ENCODE measurements around the gene FAM83D.

The FAM83D gene

GRCh38 chr20:38895098-38895949 is 30.9 kb upstream of the FAM83D start:
- Histone ChIP-seq H3K4me1 (ENCODE audit: control insufficient read depth, insufficient read depth, low read length) (peaks cover 12% of the 10 kb centered on the region), H3K9me3 (ENCODE audit: control insufficient read depth, low read length) (no peaks in the 10 kb centered on the region), H3K27ac (ENCODE audit: insufficient read depth, low read depth, low read length, poor library complexity, severe bottlenecking) (no peak overlapping the region), H3K36me3 (ENCODE audit: control insufficient read depth, insufficient read depth, low read length) (no peaks in the 10 kb centered on the region), H3K27me3 (ENCODE audit: control insufficient read depth, insufficient read depth, low read length, poor library complexity, severe bottlenecking) (peaks cover 6% of the 10 kb centered on the region), H3K4me3 (ENCODE audit: insufficient read depth, low read depth, low read length) (no peak overlapping the region)
- 87 to 91% methylated on average over 9 of the region's 9 CpGs for WGBS, 2 experiments

- Histone ChIP-seq H3K27ac (ENCODE audit: insufficient read depth, low read depth, low read length, poor library complexity, severe bottlenecking) (no peak overlapping the region), H3K9me3 (ENCODE audit: control insufficient read depth, low read length) (no peaks in the 10 kb centered on the region), H3K4me3 (ENCODE audit: insufficient read depth, low read depth, low read length) (no peak overlapping the region), H3K27me3 (ENCODE audit: control insufficient read depth, insufficient read depth, low read length, poor library complexity, severe bottlenecking) (peaks cover 6% of the 10 kb centered on the region), H3K36me3 (ENCODE audit: control insufficient read depth, insufficient read depth, low read length) (no peaks in the 10 kb centered on the region), H3K4me1 (ENCODE audit: control insufficient read depth, insufficient read depth, low read length) (peaks cover 12% of the 10 kb centered on the region)
These were observed 30.1 kb upstream of the FAM83D start for GRCh38 chr20:38896009-38896594.

- H3K4me1 ChIP-seq (ENCODE audit: control insufficient read depth, insufficient read depth, low read length) = peaks cover 12% of the 10 kb centered on the region
- WGBS, 2 experiments = 85 to 92% methylated on average over 4 of the region's 4 CpGs
These were observed 28.9 kb upstream of the FAM83D start for GRCh38 chr20:38897267-38897666.

GRCh38 chr20:38900606-38901005 is 25.6 kb upstream of the FAM83D start:
- Histone ChIP-seq H3K4me3 (ENCODE audit: insufficient read depth, low read depth, low read length) (no peak overlapping the region), H3K27ac (ENCODE audit: insufficient read depth, low read depth, low read length, poor library complexity, severe bottlenecking) (no peak overlapping the region), H3K27me3 (ENCODE audit: control insufficient read depth, insufficient read depth, low read length, poor library complexity, severe bottlenecking) (no peaks in the 10 kb centered on the region), H3K4me1 (ENCODE audit: control insufficient read depth, insufficient read depth, low read length) (no peaks in the 10 kb centered on the region), H3K36me3 (ENCODE audit: control insufficient read depth, insufficient read depth, low read length) (no peaks in the 10 kb centered on the region), H3K9me3 (ENCODE audit: control insufficient read depth, low read length) (no peaks in the 10 kb centered on the region)
- 91 to 96% methylated on average over 13 of the region's 13 CpGs for WGBS, 2 experiments

More at GRCh38 chr20:38897267-38897666, 28.9 kb upstream of the FAM83D start:
- Histone ChIP-seq H3K27me3 (ENCODE audit: control insufficient read depth, insufficient read depth, low read length, poor library complexity, severe bottlenecking) (peaks cover 6% of the 10 kb centered on the region), H3K4me3 (ENCODE audit: insufficient read depth, low read depth, low read length) (no peak overlapping the region), H3K36me3 (ENCODE audit: control insufficient read depth, insufficient read depth, low read length) (no peaks in the 10 kb centered on the region), H3K27ac (ENCODE audit: insufficient read depth, low read depth, low read length, poor library complexity, severe bottlenecking) (no peak overlapping the region), H3K9me3 (ENCODE audit: control insufficient read depth, low read length) (no peaks in the 10 kb centered on the region)

- 95% methylated on average over 8 of the region's 8 CpGs for WGBS, 2 experiments
- Histone ChIP-seq H3K4me1 (ENCODE audit: control insufficient read depth, insufficient read depth, low read length) (no peaks in the 10 kb centered on the region), H3K9me3 (ENCODE audit: control insufficient read depth, low read length) (no peaks in the 10 kb centered on the region), H3K36me3 (ENCODE audit: control insufficient read depth, insufficient read depth, low read length) (no peaks in the 10 kb centered on the region), H3K27me3 (ENCODE audit: control insufficient read depth, insufficient read depth, low read length, poor library complexity, severe bottlenecking) (no peaks in the 10 kb centered on the region), H3K27ac (ENCODE audit: insufficient read depth, low read depth, low read length, poor library complexity, severe bottlenecking) (no peak overlapping the region), H3K4me3 (ENCODE audit: insufficient read depth, low read depth, low read length) (no peak overlapping the region)
These were observed 23.6 kb upstream of the FAM83D start for GRCh38 chr20:38902601-38903000.

- H3K36me3 ChIP-seq (ENCODE audit: control insufficient read depth, insufficient read depth, low read length) = no peaks in the 10 kb centered on the region
These were observed 22.9 kb upstream of the FAM83D start for GRCh38 chr20:38903335-38903734.

GRCh38 chr20:38905375-38905774 is 20.8 kb upstream of the FAM83D start:
- Histone ChIP-seq H3K27ac (ENCODE audit: insufficient read depth, low read depth, low read length, poor library complexity, severe bottlenecking) (no peak overlapping the region), H3K4me3 (ENCODE audit: insufficient read depth, low read depth, low read length) (no peak overlapping the region), H3K36me3 (ENCODE audit: control insufficient read depth, insufficient read depth, low read length) (no peaks in the 10 kb centered on the region), H3K27me3 (ENCODE audit: control insufficient read depth, insufficient read depth, low read length, poor library complexity, severe bottlenecking) (no peaks in the 10 kb centered on the region), H3K9me3 (ENCODE audit: control insufficient read depth, low read length) (no peaks in the 10 kb centered on the region), H3K4me1 (ENCODE audit: control insufficient read depth, insufficient read depth, low read length) (no peaks in the 10 kb centered on the region)
- WGBS, 2 experiments = 96 to 100% methylated on average over 1 of the region's 1 CpG

More at GRCh38 chr20:38903335-38903734, 22.9 kb upstream of the FAM83D start:
- WGBS, 2 experiments = 50 to 52% methylated on average over 5 of the region's 5 CpGs
- Histone ChIP-seq H3K27me3 (ENCODE audit: control insufficient read depth, insufficient read depth, low read length, poor library complexity, severe bottlenecking) (no peaks in the 10 kb centered on the region), H3K4me1 (ENCODE audit: control insufficient read depth, insufficient read depth, low read length) (no peaks in the 10 kb centered on the region), H3K27ac (ENCODE audit: insufficient read depth, low read depth, low read length, poor library complexity, severe bottlenecking) (no peak overlapping the region), H3K4me3 (ENCODE audit: insufficient read depth, low read depth, low read length) (no peak overlapping the region), H3K9me3 (ENCODE audit: control insufficient read depth, low read length) (no peaks in the 10 kb centered on the region)

- no peak overlapping the region for H3K27ac ChIP-seq (ENCODE audit: insufficient read depth, low read depth, low read length, poor library complexity, severe bottlenecking)
- H3K9me3 ChIP-seq (ENCODE audit: control insufficient read depth, low read length) = no peaks in the 10 kb centered on the region
- no peaks in the 10 kb centered on the region for H3K36me3 ChIP-seq (ENCODE audit: control insufficient read depth, insufficient read depth, low read length)
- no peaks in the 10 kb centered on the region for H3K4me1 ChIP-seq (ENCODE audit: control insufficient read depth, insufficient read depth, low read length)
- no peaks in the 10 kb centered on the region for H3K27me3 ChIP-seq (ENCODE audit: control insufficient read depth, insufficient read depth, low read length, poor library complexity, severe bottlenecking)
- no peak overlapping the region for H3K4me3 ChIP-seq (ENCODE audit: insufficient read depth, low read depth, low read length)
- 93 to 94% methylated on average over 13 of the region's 13 CpGs for WGBS, 2 experiments
These were observed 18.1 kb upstream of the FAM83D start for GRCh38 chr20:38907918-38908677.

GRCh38 chr20:38915355-38915754 is 10.9 kb upstream of the FAM83D start:
- Histone ChIP-seq H3K4me1 (ENCODE audit: control insufficient read depth, insufficient read depth, low read length) (peaks cover 13% of the 10 kb centered on the region), H3K9me3 (ENCODE audit: control insufficient read depth, low read length) (no peaks in the 10 kb centered on the region), H3K27me3 (ENCODE audit: control insufficient read depth, insufficient read depth, low read length, poor library complexity, severe bottlenecking) (no peaks in the 10 kb centered on the region), H3K36me3 (ENCODE audit: control insufficient read depth, insufficient read depth, low read length) (no peaks in the 10 kb centered on the region), H3K4me3 (ENCODE audit: insufficient read depth, low read depth, low read length) (no peak overlapping the region), H3K27ac (ENCODE audit: insufficient read depth, low read depth, low read length, poor library complexity, severe bottlenecking) (no peak overlapping the region)
- 94% methylated on average over 7 of the region's 7 CpGs for WGBS, 2 experiments

GRCh38 chr20:38917657-38918056 is 8.6 kb upstream of the FAM83D start:
- H3K27ac ChIP-seq (ENCODE audit: insufficient read depth, low read depth, low read length, poor library complexity, severe bottlenecking) = no peak overlapping the region
- H3K4me1 ChIP-seq (ENCODE audit: control insufficient read depth, insufficient read depth, low read length) = peaks cover 13% of the 10 kb centered on the region
- no peak overlapping the region for H3K4me3 ChIP-seq (ENCODE audit: insufficient read depth, low read depth, low read length)
- H3K27me3 ChIP-seq (ENCODE audit: control insufficient read depth, insufficient read depth, low read length, poor library complexity, severe bottlenecking) = no peaks in the 10 kb centered on the region
- no peaks in the 10 kb centered on the region for H3K36me3 ChIP-seq (ENCODE audit: control insufficient read depth, insufficient read depth, low read length)
- no peaks in the 10 kb centered on the region for H3K9me3 ChIP-seq (ENCODE audit: control insufficient read depth, low read length)
- WGBS, 2 experiments = 93 to 96% methylated on average over 4 of the region's 4 CpGs
